HG03175 (cell line): ENCODE measurements around the gene ADCY10.
"Not testable (repeated sequence)": the region's sequence is repeated elsewhere in the genome, so short reads cannot be mapped to it uniquely, and the experiment has no call there.

Experiments used
- ATAC-seq: cut with Tn5 transposase; IDR thresholded peaks from one replicate; pipeline ENCODE4 v1.9.1; 2021; ENCODE audit warnings: mild to moderate bottlenecking, moderate library complexity; ENCODE audit not compliant: unreplicated experiment

ADCY10 gene, protein sequence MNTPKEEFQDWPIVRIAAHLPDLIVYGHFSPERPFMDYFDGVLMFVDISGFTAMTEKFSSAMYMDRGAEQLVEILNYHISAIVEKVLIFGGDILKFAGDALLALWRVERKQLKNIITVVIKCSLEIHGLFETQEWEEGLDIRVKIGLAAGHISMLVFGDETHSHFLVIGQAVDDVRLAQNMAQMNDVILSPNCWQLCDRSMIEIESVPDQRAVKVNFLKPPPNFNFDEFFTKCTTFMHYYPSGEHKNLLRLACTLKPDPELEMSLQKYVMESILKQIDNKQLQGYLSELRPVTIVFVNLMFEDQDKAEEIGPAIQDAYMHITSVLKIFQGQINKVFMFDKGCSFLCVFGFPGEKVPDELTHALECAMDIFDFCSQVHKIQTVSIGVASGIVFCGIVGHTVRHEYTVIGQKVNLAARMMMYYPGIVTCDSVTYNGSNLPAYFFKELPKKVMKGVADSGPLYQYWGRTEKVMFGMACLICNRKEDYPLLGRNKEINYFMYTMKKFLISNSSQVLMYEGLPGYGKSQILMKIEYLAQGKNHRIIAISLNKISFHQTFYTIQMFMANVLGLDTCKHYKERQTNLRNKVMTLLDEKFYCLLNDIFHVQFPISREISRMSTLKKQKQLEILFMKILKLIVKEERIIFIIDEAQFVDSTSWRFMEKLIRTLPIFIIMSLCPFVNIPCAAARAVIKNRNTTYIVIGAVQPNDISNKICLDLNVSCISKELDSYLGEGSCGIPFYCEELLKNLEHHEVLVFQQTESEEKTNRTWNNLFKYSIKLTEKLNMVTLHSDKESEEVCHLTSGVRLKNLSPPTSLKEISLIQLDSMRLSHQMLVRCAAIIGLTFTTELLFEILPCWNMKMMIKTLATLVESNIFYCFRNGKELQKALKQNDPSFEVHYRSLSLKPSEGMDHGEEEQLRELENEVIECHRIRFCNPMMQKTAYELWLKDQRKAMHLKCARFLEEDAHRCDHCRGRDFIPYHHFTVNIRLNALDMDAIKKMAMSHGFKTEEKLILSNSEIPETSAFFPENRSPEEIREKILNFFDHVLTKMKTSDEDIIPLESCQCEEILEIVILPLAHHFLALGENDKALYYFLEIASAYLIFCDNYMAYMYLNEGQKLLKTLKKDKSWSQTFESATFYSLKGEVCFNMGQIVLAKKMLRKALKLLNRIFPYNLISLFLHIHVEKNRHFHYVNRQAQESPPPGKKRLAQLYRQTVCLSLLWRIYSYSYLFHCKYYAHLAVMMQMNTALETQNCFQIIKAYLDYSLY (N-terminal part only)

DNA sequence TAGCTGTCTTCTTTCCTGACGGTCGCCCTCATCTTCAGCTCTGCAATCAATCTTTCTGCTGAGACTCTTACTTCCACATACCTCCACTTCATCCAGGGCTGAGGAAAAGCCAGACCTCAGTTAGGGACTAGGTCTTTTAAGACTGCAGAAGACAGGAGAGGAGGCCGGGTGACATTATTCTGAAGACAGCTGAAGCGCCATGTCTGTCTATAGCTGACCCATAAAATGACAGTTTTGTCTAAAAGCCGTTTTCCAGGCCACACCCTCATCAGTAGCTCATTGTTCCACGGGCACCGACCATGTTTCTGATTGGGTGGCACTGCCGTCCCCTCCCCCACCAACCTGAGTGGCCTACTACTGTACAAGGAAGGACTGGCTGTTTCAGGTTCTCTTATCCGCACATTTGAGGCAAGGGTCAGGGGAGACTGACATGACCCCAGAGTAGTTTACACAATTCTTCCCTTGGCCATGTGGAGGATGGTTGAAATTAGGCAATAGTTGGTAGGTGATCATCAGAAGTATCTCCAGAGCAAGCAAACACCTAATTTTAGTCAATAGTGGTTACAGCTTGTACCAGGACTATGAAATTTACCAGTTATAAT is at the start of gene ADCY10:
ADCY10 (minus strand) TSS at position 240 of the 602 bp plus-strand sequence. CDS start 8,994 bp downstream, outside the sequence.
- no peak for ATAC-seq

DNA sequence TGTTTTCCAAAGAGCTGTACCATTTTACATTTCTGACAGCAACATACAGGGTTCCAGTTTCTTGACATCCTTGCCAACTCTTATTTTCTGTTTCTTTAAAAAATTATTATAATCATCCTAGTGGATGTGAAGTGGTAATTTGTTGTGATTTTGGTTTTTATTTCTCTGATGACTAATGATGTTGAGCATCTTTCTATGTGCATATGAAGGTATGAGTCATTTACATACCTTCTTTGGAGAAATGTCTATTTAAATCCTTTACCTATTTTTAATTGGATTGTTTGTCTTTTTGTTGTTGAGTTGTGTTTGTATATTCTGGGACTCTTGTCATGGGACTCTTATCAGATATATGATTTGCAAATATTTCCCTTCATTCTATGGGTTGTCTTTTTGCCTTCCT is 43.8 kb upstream of the ADCY10 start:
- no peak for ATAC-seq

DNA sequence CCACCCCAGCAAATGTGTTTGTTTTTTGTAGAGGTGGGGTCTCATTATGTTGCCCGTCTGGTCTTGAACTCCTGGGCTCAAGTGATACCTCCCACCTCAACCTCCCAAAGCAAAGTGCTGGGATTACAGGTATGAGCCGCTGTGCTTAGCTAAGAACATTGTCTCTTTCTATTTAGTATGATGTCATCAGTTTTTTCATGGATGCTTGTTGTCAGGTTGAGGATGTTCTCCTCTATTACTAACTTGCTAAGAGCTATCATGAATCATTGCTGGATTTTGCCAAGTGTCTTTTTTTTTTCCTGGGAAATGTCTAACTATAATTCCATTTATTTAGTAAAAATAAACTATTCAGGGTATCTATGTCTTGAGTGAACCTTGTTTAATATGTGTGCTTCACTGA is 42.0 kb upstream of the ADCY10 start:
- no peak for ATAC-seq

DNA sequence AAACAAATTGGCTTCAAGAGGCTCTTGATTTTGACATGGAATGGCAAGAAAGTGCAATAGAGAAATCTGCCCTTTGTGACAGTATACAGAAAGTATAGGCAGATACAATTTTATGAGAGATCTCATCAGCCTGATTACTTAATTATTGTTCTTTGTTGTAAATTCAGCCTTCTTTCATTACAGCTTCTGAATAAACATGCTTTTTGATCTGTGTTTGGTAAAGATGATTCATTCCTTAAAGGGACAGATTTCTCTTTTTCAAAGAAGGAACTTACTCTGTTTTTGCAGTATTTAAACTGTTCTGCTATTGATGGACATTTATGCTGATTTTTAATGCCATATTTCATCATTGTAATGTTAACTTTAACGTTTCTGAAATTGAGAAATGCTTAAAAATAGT is 36.6 kb upstream of the ADCY10 start:
- no peak for ATAC-seq

DNA sequence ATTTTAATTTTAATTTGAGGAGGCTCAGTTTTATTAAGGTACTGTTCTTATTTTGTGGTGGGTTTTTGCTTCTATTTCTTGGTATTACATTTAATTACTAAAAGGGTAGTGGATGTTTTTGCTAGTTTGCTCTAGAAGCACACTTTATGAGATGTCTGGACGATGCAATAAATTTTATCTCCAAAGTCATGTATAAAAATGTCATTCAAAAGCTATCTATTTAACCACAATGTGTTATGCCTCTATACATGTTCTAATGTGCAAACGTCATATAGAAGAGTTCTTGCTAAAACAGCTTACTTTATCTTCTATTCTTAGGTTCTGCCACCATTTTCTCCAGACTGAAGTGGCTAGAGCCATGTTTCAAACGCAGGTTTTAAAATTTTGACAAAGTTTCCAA is 35.9 kb upstream of the ADCY10 start:
- ATAC-seq, result no peak

DNA sequence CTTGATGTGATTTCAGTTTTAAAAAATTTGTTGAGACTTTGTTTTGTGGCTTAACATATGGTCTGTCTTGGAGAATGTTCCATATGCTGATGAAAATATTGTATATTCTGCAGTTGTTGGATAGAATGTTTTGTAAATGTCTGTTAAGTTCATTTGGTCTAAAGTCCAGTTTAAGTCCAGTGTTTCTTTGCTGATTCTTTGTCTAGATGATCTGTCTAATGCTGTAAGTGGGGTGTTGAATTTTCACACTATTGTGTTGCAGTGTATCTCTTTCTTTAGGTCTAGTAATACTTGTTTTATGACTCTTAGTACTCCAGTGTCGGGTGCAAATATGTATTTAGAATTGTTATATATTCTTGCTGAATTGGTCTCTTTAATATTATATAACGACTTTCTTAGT is 33.8 kb upstream of the ADCY10 start:
- ATAC-seq, result no peak

DNA sequence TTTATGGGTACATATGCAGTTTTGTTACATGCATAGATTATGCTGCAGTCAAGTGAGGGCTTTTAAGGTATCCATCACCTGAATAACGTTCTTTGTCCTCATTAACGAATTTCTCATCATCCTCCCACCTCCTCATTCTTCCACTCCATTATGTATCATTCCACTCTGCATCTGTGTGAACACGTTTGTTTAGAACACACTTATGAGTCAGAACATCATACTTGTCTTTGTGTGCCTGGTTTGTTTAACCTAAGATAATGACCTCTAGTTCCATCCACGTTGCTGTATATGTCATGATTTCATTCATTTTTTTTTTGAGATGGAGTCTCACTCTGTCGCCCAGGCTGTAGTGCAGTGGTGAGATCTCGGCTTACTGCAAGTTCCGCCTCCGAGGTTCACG is 29.6 kb upstream of the ADCY10 start:
- ATAC-seq, result no peak

DNA sequence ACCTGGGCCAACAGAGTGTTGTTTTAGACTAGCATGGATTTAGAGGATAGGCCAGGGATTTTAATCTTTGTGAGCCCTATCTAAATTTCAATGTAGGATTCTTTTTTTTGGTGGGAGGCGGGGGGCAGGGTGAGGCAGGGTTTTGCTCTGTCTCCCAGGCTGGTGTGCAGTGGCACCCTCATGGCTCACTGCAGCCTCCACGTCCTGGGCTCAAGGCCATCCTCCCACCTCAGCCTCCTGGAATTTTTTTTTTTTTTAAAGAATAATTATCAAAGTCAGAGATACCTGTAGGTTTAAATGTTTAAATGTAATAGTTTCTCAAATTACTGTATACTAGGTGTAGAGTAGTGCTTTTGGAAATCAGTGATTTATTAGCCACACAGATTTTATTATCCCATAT is 26.3 kb upstream of the ADCY10 start:
- no peak for ATAC-seq

DNA sequence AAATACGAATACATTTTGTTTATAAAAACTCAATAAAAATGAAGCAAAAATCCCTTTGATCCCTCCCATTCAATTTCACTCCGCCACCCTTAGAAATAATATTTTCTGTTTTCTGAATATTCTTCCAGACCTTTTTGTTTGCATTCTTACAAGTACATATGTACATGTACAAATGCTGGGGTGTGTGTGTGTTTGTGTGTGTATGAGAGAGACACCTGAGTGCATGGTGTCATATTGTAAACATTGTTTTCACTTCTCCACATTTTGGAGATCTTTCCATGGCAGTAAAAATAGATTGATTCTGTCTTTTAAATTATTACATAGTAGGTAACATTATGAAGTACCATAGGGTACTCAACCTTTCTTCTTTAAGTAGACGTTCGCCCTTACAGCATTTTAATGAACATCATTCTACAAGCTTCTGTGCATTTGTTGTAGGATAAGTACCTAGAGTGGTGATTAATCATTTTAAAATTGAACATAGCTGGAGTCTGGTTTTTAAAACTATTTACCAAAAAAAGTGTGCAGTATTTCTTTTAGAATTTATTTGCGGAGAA is 24.2 kb upstream of the ADCY10 start:
- ATAC-seq, result no peak

DNA sequence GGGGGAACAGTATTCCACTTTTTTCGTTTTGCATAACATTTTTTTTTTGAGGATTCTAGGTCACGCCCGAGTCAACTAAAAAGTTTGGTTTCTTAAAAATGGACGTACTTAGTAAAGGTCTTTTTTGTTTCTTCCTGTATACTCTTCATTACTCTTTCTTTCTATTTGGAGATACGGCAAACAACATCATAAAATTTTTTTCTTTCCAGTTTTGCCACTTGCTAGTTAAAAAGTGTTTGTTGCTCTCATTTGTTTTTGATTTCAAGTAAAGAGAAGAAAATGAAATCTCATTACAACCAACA is 23.7 kb upstream of the ADCY10 start:
- no peak for ATAC-seq

DNA sequence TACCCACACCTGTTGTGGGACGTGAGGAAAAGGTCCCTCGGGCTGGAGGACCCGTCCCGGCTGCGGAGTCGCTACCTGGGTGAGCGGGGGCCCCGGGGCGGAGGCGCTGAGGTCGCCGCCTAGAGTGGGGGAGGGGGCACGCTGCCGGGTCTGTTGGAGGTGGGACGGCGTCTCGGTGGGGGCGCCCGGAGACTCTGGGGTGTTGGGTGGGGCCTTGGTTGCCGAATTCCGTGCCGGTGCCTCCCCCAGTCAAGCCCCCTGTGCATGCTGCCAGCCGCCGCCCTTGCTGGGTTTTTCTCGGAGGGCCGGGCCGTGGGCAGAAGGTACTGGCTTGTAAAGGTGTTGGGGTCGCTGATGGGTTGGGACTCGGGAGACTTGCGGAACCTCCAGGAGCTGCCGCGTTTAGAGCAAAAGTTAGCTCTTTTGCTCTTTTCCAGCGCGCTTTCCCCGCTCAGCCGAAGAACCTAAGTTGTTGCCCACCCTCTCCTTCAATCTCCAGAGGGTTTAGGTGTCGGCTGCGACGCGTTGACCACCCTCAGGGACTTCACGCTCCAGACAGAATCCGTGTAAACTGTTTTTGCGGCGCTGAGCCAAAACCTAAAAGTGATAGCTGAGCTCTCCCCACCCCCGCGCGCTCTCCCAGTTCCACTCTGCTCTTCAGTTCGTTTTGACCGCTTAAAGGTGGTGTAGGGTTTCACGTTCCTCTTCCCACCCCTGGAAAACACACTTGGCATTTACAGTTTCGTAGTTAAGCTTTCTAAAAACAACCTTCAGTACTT is 23.2 kb upstream of the ADCY10 start, which contains the start of gene MPC2:
MPC2 (minus strand) TSS at position 143 of the 779 bp plus-strand sequence. CDS start 1,231 bp downstream, outside the sequence.
- peak; percentile 9 for ATAC-seq

DNA sequence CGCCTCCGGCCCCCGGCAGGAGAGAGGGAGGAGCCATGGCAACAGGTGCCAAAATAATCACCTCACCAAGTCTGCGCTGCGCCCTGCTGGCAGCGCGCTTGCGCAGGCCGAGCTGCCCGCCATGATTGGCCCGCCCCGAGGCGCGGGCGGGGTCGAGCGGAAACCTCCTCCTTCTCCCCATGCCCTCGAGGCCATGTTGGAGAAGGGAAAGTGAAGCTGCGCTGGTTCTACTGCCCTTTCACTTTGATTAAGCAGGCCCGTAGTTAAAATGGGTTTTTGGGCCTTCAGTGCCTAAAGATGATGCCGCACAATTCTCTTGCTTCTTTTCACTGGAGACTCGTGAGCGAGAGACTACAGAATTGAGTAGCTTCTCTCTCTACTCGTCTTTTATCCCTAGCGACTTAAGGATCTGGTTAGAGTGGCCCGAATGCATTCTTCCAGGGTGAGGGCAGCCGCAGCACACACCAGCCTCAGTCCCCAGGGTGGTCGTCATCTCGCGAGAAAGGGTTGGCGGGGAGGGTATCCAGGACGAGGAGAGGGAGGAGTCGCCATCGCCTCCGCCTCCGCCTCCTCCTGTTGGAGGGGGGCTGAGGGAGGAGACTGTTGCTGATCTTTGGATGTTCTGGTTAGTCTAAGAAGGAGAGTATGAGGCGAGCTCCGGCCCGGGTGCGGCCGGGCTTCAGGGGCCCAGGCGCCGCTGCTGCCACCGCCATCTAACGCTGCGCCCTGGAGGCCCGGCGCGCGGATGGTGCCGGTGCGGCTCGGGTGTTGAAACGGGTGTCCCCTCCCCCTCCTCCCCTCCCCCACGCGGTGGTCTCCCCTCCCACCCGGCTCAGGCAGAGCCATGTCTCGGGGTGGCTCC is 22.4 kb upstream of the ADCY10 start, which contains the start of gene DCAF6:
DCAF6 (plus strand) TSS at position 616 of the 862 bp plus-strand sequence; CDS start at position 845, 229 bp downstream.
- peak; percentile 76 for ATAC-seq

DNA sequence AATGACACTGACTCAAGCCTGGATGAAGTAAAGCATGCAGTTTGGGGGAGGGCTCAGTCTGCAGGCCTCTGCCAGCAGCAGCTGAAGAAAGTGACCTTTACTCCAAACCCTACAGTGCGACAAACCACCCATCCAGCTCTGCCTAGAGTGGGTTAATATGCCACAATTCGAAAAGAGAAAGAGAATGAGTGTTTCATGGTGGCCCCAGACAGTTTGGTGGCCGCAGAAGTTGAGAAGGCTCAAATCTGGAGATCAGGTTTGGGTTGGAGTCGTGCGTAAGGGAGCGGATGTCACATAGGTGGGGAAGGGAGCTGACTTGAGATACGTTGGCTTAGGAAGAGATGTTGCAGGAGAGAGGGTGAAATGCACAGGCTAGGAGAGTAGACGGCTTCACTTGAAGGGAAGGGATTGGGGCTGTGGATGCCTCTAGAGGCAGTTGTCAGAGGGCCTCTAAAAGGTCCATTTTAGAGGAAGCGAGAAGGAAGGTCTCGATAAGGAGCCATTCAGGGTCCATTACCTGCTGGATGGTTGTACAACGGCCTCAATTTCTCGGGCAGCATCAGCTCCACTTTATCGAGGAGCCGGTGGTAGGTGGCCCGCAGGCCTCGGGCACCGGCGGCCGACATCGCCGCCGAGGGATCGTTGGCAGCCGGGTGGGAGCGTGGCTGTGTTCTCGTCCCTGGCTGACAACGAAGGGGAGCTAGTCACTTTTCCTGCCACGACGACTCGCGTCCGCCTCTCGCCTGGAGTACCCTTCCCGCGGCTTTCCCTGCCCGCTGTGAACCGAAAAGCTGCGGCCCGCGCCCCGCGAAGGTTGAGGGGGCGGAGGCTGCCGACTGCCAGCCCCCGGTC is 21.5 kb upstream of the ADCY10 start:
- ATAC-seq, result peak; percentile 11

DNA sequence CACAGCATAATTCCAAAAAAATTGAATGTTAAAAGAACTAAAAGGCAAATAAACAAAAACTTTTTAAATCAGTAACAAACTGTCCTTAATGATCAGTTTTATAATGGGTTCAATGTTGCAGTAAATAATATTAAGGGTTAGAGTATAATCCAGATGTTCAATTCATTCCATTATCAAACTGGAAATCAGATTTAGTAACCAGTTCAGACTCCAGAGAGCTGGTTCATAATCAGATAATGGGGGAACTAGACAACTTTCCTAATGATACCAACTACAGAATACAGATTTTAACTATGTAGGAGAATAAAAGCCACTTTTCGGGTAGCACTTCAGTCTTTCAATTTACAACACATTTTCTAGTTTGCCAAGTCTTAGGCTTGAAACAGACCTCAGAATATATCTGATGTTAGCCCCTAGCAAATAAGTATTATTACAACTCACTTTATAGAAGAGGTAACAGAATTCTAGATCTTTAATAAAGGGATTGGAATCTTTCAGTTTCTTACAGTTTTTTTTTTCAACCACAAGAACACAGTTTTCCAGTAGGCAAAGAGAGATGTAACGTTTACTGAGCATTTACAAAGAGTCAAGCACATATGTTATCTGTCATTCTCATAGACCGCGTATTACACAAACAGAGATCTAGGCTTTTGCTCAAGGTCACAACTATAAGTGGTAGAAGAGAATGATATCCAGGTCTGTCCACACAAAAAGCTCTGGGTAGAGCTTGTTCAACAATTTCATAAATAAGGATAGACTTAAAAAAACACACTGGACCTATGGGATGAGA is 20.7 kb upstream of the ADCY10 start:
- no peak for ATAC-seq

DNA sequence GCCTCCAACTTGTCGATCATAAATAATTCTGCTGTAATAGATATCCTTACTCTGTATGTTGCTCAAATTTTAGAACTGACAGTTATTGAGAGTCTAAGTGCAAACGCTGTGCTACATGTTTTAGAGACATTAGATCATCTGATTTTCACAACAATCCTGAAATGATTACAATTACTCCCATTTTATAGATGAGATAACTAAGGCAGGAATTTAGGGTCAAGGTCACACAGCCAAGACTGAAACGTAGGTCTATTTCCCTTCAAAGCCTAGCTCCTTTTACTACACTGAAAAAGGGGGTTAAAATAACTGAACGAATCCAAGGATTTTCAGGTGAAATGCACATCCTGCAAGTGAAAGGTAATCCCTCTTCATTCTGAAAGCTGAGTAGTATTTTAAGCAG is 19.9 kb upstream of the ADCY10 start:
- no peak for ATAC-seq

DNA sequence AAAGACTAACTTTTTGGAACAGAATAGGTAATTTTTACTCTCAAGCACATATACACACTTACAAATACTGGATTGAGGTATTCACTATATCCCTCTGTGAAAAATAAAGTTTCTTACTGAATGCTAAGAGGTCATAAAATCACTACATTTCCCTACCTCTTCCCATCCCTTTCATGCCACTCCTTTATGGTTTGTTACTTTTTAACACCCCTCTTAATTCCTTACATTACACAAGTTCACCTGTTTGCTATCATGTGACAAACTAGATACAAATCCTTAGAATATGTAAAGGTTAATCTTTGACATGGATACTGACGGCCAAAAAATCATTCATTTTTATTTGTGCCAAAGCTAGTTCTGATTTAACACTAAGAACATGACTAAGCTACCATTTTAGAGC is 15.8 kb upstream of the ADCY10 start:
- no peak for ATAC-seq

DNA sequence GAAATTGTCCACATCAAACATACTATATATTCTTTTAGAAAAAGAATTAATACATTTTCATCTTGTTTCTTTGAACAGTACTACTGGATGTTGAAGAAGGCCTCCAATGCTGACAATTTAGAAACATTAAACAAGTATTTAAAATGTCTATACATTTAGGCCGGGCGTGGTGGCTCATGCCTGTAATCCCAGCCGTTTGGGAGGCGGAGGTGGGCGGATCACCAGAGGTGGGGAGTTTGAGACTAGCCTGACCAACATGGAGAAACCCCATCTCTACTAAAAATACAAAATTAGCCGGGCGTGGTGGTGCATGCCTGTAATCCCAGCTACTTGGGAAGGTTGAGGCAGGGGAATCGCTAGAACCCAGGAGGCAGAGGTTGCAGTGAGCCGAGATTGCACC is 15.0 kb upstream of the ADCY10 start:
- ATAC-seq, result not testable (repeated sequence)
